Measurements from ENCODE around the gene UNC13C. TPM values are rescaled to one million over a fixed set of nuclear protein-coding genes. Genes with fewer than 3 reads are reported as not detected.

The UNC13C gene
- total RNA-seq, 1 donor from 2014 or later, result not detected

GRCh38 chr15:54571576-54571975, 593.3 kb downstream of the UNC13C start:
- Histone ChIP-seq H3K4me3 (no peak overlapping the region), H3K27me3 (no peaks in the 10 kb centered on the region), H3K9me3 (no peaks in the 10 kb centered on the region), H3K36me3 (no peaks in the 10 kb centered on the region), H3K27ac (no peak overlapping the region), H3K4me1 (no peaks in the 10 kb centered on the region)
- no peak for DNase-seq (ENCODE audit: extremely low spot score in 2 of 2)
- TF ChIP-seq, protein P1, sequence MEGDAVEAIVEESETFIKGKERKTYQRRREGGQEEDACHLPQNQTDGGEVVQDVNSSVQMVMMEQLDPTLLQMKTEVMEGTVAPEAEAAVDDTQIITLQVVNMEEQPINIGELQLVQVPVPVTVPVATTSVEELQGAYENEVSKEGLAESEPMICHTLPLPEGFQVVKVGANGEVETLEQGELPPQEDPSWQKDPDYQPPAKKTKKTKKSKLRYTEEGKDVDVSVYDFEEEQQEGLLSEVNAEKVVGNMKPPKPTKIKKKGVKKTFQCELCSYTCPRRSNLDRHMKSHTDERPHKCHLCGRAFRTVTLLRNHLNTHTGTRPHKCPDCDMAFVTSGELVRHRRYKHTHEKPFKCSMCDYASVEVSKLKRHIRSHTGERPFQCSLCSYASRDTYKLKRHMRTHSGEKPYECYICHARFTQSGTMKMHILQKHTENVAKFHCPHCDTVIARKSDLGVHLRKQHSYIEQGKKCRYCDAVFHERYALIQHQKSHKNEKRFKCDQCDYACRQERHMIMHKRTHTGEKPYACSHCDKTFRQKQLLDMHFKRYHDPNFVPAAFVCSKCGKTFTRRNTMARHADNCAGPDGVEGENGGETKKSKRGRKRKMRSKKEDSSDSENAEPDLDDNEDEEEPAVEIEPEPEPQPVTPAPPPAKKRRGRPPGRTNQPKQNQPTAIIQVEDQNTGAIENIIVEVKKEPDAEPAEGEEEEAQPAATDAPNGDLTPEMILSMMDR (IDR thresholded peaks at IDR 0.05), result no peak
- no peak for TF ChIP-seq POLR2A (IDR thresholded peaks at IDR 0.05)
- TF ChIP-seq POLR2AphosphoS5 (IDR thresholded peaks at IDR 0.05; ENCODE audit: insufficient read depth in 1 of 2, low read depth in 1 of 2), result no peak
- intact Hi-C loops (cut with DNase I), result no loop called here

- no peaks in the 10 kb centered on the region for H3K27me3 ChIP-seq
- H3K4me3 ChIP-seq, result no peak overlapping the region
- no peak overlapping the region for H3K27ac ChIP-seq
- TF ChIP-seq, protein P1 (IDR thresholded peaks at IDR 0.05), result no peak
- no peak for TF ChIP-seq POLR2A (IDR thresholded peaks at IDR 0.05)
- no peak for TF ChIP-seq POLR2AphosphoS5 (IDR thresholded peaks at IDR 0.05; ENCODE audit: insufficient read depth in 1 of 2, low read depth in 1 of 2)
- H3K4me1 ChIP-seq, result no peaks in the 10 kb centered on the region
- H3K9me3 ChIP-seq, result no peaks in the 10 kb centered on the region
- intact Hi-C loops (cut with DNase I), result no loop called here
- no peak for DNase-seq (ENCODE audit: extremely low spot score in 2 of 2)
- H3K36me3 ChIP-seq, result no peaks in the 10 kb centered on the region
Measured at GRCh38 chr15:54575586-54575985, 597.3 kb downstream of the UNC13C start.

DNA sequence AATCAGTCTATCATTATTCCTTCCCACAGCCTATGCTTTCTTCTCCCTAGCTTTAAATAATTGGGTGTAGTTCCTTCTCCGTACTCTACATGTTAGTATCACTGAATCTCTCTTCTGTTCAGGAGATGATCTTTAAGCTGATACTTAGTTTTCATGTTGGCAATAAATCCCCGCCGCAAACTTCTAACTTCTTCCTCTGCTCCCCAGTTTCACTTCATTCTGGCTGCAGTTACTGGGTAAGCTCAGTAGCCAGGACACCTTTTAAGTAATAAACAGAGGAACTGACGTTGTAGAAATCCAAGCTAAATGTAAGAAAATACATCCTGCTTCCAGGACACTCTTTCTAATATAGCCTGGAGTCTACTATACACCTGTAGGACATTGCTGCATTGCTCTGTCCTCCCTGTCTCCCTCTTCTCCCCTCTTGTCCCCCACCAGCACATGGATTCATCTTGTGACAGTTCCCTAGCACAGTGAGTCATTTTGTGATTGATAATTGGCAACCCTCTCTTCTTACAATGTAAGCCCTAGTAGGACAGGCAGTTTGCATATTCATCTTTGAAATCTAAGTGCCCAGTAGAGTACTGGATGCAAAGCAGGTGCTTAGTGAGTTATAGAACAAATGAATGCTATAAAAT, 598.2 kb downstream of the UNC13C start:
- Histone ChIP-seq H3K36me3 (no peaks in the 10 kb centered on the region), H3K4me1 (no peaks in the 10 kb centered on the region), H3K9me3 (no peaks in the 10 kb centered on the region), H3K4me3 (no peak overlapping the region), H3K27ac (no peak overlapping the region), H3K27me3 (no peaks in the 10 kb centered on the region)
- DNase-seq (ENCODE audit: extremely low spot score in 2 of 2), result no peak
- intact Hi-C loops (cut with DNase I), result no loop called here
- TF ChIP-seq, protein P1 (IDR thresholded peaks at IDR 0.05), result no peak
- TF ChIP-seq POLR2AphosphoS5 (IDR thresholded peaks at IDR 0.05; ENCODE audit: insufficient read depth in 1 of 2, low read depth in 1 of 2) (no peak), POLR2A (IDR thresholded peaks at IDR 0.05) (no peak)

- H3K4me3 ChIP-seq, result no peak overlapping the region
- no peaks in the 10 kb centered on the region for H3K4me1 ChIP-seq
- TF ChIP-seq, protein P1 (IDR thresholded peaks at IDR 0.05), result no peak
- TF ChIP-seq POLR2A (IDR thresholded peaks at IDR 0.05) (no peak), POLR2AphosphoS5 (IDR thresholded peaks at IDR 0.05; ENCODE audit: insufficient read depth in 1 of 2, low read depth in 1 of 2) (no peak)
Measured at GRCh38 chr15:54577476-54578250, 599.4 kb downstream of the UNC13C start.

DNA sequence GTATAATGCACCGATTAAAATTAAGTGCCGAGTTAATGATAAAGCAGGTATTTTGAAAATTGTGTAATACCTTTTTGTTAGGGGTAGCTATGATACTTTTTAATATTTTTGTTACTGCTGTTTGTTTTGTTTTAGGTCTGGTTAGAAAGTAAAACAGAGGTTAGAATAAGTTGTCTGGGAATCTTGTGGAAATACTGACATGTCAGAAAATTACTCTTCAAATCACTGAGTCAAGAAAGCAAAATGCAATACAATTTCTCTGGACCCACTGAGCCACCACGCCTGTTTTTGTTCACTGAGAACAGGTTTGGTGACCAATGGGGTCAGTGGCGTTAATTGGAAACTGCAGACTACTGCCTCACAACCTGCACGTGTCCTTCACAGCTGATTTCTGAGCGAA, 601.6 kb downstream of the UNC13C start:
- Histone ChIP-seq H3K4me1 (no peaks in the 10 kb centered on the region), H3K36me3 (no peaks in the 10 kb centered on the region), H3K9me3 (no peaks in the 10 kb centered on the region), H3K4me3 (no peak overlapping the region), H3K27me3 (no peaks in the 10 kb centered on the region), H3K27ac (no peak overlapping the region)
- DNase-seq (ENCODE audit: extremely low spot score in 2 of 2), result no peak
- TF ChIP-seq POLR2AphosphoS5 (IDR thresholded peaks at IDR 0.05; ENCODE audit: insufficient read depth in 1 of 2, low read depth in 1 of 2), result no peak
- TF ChIP-seq, protein P1 (IDR thresholded peaks at IDR 0.05), result no peak
- TF ChIP-seq POLR2A (IDR thresholded peaks at IDR 0.05), result no peak
- intact Hi-C loops (cut with DNase I), result no loop called here

More at GRCh38 chr15:54577476-54578250, 599.4 kb downstream of the UNC13C start:
- Histone ChIP-seq H3K9me3 (no peaks in the 10 kb centered on the region), H3K36me3 (no peaks in the 10 kb centered on the region), H3K27me3 (no peaks in the 10 kb centered on the region), H3K27ac (no peak overlapping the region)
- no peak for DNase-seq (ENCODE audit: extremely low spot score in 2 of 2)
- intact Hi-C loops (cut with DNase I), result no loop called here

Data from vagina (tissue), 2 donors.